Measurements from ENCODE around the gene KCNQ1OT1.

The KCNQ1OT1 gene

DNA sequence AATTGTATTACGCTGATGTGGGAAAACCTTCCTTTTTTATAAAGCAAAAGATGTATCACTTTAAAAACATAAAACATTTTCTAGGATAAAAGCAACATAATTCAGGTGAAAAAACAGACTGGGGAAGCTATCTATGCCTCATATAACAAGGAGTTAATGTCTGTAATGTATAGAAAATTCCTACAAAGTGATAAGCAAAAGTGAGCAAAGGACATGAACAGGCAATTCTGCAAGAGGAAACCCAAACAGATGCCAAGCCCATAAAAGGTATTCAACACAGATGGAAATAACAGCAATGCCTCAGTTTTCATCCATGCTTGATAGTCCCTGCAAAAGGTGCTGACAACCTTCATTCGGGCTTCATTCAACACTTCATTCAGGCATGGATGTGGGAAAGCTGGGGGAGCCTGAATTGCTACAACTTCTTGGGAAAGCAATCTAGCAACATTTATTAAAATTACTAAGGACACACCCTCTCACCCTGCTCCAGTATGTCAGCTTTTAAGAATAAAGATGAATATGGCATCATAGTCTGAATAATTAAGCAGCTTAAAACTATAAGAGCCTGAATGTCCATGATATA lies 39.3 kb downstream of the KCNQ1OT1 start:
- Histone ChIP-seq H3K9me3 (ENCODE audit: control insufficient read depth in 1 of 2, low read length in 2 of 2) (peaks cover 4 to 13% of the 10 kb centered on the region in 2 donors), H3K27ac (ENCODE audit: low read length) (no peak overlapping the region), H3K4me1 (ENCODE audit: control insufficient read depth in 1 of 2, insufficient read depth in 2 of 2, low read length in 2 of 2) (peaks cover 0 to under 1% of the 10 kb centered on the region in 2 donors), H3K4me3 (ENCODE audit: low read depth in 1 of 2, low read length in 2 of 2) (no peak overlapping the region), H3K36me3 (ENCODE audit: control insufficient read depth in 1 of 2, insufficient read depth in 2 of 2, low read length in 2 of 2) (no peaks in the 10 kb centered on the region), H3K27me3 (ENCODE audit: low read depth, low read length) (no peaks in the 10 kb centered on the region)

DNA sequence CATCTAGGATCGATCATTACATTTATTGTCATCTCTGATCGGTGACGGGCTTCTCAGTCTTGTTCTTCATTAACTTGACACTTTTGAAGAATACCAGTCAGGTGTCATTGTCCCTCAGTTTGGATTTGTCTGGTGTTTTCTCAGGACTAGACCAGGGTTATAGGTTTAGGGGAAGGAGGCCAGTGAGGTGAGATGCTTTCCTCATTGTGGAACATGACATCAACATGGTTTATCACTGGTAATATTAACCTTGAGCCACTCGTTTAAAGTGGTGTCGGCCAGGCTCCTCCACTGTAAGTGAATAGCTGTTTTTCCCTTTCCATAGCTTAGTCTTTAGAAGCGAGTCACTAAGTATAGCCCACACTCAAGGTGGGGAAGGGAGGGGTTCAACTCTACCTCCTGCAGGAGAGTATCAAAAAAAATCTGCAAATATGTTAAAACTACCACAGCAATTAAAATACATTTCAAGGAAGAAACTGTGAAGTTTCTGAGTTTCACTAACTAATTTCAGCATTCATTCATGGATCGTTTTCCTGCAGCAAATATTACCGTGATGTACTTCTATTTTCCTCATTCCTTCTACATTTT lies 42.0 kb downstream of the KCNQ1OT1 start:
- H3K27me3 ChIP-seq (ENCODE audit: low read depth, low read length): no peaks in the 10 kb centered on the region
- peaks cover 4 to 15% of the 10 kb centered on the region in 2 donors for H3K9me3 ChIP-seq (ENCODE audit: control insufficient read depth in 1 of 2, low read length in 2 of 2)
- H3K4me1 ChIP-seq (ENCODE audit: control insufficient read depth in 1 of 2, insufficient read depth in 2 of 2, low read length in 2 of 2): no peaks in the 10 kb centered on the region
- no peak overlapping the region for H3K27ac ChIP-seq (ENCODE audit: low read length)
- no peaks in the 10 kb centered on the region for H3K36me3 ChIP-seq (ENCODE audit: control insufficient read depth in 1 of 2, insufficient read depth in 2 of 2, low read length in 2 of 2)
- no peak overlapping the region for H3K4me3 ChIP-seq (ENCODE audit: low read depth in 1 of 2, low read length in 2 of 2)

DNA sequence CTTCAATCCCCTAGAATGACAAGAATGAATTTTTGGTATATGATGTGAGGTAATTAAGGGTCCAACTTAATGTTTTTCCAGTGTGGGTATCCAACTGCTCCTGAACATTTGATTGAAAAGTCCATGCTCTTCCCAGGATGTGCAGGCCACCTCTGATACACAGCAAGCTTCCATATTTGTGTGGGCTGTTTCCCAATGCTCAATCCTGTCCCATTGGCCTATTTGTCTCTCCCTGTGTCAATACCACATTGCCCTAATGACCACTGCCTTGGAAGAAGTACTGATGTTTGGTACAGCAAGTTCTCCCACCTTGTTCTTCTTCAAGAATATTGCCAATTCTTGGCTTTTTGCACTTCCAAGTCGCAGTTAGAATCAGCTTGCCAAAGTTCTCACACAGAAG lies 42.9 kb downstream of the KCNQ1OT1 start:
- Histone ChIP-seq H3K27ac (ENCODE audit: low read length) (no peak overlapping the region), H3K36me3 (ENCODE audit: control insufficient read depth in 1 of 2, insufficient read depth in 2 of 2, low read length in 2 of 2) (no peaks in the 10 kb centered on the region), H3K4me1 (ENCODE audit: control insufficient read depth in 1 of 2, insufficient read depth in 2 of 2, low read length in 2 of 2) (no peaks in the 10 kb centered on the region), H3K27me3 (ENCODE audit: low read depth, low read length) (no peaks in the 10 kb centered on the region), H3K4me3 (ENCODE audit: low read depth in 1 of 2, low read length in 2 of 2) (no peak overlapping the region), H3K9me3 (ENCODE audit: control insufficient read depth in 1 of 2, low read length in 2 of 2) (peaks cover 4 to 15% of the 10 kb centered on the region in 2 donors)

DNA sequence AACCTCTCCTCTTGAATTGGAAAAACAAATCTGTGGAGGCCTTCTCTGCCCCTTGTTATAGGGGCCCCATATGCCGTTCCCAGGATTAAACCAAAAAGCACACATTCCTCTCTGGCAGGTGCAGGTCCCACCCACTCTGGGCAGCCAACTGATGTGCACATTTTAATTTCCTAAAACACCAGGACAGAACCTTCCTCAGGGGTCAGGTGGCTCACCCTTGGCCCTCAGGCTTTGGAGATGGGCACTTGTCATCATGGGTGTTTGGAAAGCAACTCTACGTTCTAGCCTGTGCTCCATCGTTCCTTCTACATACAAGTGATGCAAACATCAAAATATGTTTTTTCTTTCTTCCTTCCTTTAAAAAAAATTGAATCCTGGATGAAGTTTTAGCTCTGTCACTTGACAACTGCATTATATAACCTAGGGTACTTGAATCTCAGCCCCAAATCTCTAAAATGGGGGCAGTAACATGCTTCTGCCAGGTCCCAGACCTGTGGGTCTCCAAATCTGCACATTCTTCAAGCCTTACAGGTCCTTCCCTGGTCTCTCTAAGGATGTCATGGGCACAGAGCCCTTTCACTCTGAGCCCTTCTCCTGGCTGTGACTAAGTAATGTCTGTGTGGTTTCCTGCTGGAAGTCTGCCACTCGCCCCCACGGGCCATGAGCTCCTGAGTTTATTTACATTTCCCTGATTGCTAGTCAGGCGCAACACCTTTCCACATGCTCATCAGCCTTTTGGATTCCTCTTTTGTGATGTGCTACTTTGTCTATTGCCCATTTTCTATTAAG lies 43.8 kb downstream of the KCNQ1OT1 start:
- H3K36me3 ChIP-seq (ENCODE audit: control insufficient read depth in 1 of 2, insufficient read depth in 2 of 2, low read length in 2 of 2): no peaks in the 10 kb centered on the region
- H3K9me3 ChIP-seq (ENCODE audit: control insufficient read depth in 1 of 2, low read length in 2 of 2): peaks cover 4 to 19% of the 10 kb centered on the region in 2 donors
- H3K27me3 ChIP-seq (ENCODE audit: low read depth, low read length): no peaks in the 10 kb centered on the region
- H3K4me3 ChIP-seq (ENCODE audit: low read depth in 1 of 2, low read length in 2 of 2): no peak overlapping the region
- H3K27ac ChIP-seq (ENCODE audit: low read length): no peak overlapping the region
- no peaks in the 10 kb centered on the region for H3K4me1 ChIP-seq (ENCODE audit: control insufficient read depth in 1 of 2, insufficient read depth in 2 of 2, low read length in 2 of 2)

DNA sequence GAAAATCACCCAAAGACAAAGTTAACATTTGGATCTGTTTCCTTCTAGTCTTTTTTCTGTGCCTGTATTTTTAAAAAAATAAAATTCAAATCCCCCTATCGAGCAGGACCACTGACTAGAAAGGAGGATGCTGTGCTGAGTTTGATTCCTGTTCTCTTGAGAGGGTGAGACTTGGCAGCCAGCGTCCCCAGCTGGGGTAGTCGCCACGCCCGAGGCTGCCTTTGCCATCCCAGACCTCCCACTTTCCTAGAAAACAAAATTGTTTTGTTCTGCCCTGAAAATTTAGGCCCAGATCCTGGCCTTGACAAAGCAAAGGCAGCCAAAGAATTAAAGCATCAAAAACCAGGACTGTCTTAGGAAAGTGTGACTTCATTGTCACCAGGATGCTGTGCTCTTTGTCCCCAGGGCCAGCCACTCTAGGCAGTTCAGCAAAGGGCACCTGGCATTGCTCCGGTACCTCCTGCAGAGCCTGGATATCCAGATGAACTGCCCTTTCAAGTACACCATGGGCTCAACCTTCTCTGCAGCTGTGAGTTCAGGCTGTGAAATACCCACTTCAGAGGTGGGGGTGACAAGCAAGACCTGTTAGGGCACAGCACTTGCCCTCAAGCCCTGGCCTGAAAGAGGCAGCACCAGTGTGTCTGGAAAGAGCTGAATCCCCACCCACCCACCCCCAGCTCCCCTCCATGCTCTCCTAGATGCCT lies 44.6 kb downstream of the KCNQ1OT1 start:
- H3K27ac ChIP-seq (ENCODE audit: low read length): no peak overlapping the region
- no peak overlapping the region for H3K4me3 ChIP-seq (ENCODE audit: low read depth in 1 of 2, low read length in 2 of 2)
- no peaks in the 10 kb centered on the region for H3K36me3 ChIP-seq (ENCODE audit: control insufficient read depth in 1 of 2, insufficient read depth in 2 of 2, low read length in 2 of 2)
- H3K27me3 ChIP-seq (ENCODE audit: low read depth, low read length): no peaks in the 10 kb centered on the region
- peaks cover 7 to 13% of the 10 kb centered on the region in 2 donors for H3K9me3 ChIP-seq (ENCODE audit: control insufficient read depth in 1 of 2, low read length in 2 of 2)
- no peaks in the 10 kb centered on the region for H3K4me1 ChIP-seq (ENCODE audit: control insufficient read depth in 1 of 2, insufficient read depth in 2 of 2, low read length in 2 of 2)

DNA sequence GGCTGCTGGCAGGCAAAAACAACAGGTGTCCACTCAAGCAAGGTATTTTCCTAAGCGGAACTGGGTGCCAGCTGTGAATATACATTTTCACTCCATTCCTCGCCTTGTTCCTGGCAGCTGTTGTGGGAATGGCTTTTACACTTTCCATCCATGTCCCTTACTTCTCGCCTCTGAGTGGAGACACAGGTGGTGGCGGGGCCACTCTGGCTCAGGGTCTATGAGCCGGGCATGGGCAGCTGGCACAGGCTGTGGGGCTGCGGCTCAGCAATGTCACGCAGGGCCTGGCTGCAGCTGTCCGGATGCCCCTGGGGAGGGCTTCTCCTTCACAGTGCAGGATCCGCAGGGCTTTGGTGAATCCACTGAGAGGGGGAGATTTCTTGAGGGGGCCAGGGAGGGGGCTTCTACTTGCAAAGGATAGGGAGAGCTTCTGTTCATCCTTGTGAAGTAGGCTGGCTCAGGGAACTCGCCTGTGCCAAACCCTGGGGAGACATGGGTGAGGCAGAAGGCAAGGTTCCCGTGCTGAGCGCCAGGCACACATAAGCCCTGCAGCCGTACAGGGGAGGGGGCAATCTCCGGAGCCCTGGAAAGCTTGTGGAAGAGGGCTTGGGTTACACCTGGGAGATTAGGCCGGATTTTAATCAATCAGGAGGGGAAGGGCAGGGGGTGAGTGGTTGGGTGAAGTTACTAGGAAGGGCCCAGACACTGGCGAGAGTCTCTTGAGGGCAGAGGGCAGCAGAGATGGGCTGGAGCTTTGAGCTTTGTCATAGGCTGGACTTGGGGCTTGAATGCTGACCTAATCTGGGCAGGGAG lies 45.7 kb downstream of the KCNQ1OT1 start:
- H3K9me3 ChIP-seq (ENCODE audit: control insufficient read depth in 1 of 2, low read length in 2 of 2): peaks cover 15 to 20% of the 10 kb centered on the region in 2 donors
- H3K27ac ChIP-seq (ENCODE audit: low read length): no peak overlapping the region

DNA sequence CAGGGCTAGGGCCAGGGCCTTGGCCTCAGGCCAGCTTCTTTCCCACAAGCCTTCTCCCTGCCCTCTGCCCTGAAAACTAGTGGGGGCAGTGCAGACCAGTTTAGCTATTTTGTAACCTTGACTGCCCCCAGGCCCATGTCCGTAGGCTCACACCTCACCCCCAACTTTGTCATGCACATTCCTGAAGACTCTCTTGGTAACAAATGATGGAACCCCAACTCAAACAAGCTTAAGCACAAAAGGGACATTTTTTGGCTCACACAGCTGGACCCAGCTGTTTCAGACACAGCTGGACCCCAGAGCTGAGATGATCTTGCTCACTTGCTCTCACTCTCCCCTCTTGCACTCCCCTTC lies 46.6 kb downstream of the KCNQ1OT1 start:
- peaks cover 15 to 25% of the 10 kb centered on the region in 2 donors for H3K9me3 ChIP-seq (ENCODE audit: control insufficient read depth in 1 of 2, low read length in 2 of 2)
- no peaks in the 10 kb centered on the region for H3K36me3 ChIP-seq (ENCODE audit: control insufficient read depth in 1 of 2, insufficient read depth in 2 of 2, low read length in 2 of 2)
- no peak overlapping the region for H3K27ac ChIP-seq (ENCODE audit: low read length)
- H3K4me1 ChIP-seq (ENCODE audit: control insufficient read depth in 1 of 2, insufficient read depth in 2 of 2, low read length in 2 of 2): no peaks in the 10 kb centered on the region
- H3K4me3 ChIP-seq (ENCODE audit: low read depth in 1 of 2, low read length in 2 of 2): peak overlapping the region in 1 of 2 donors; percentile 42
- no peaks in the 10 kb centered on the region for H3K27me3 ChIP-seq (ENCODE audit: low read depth, low read length)

More for the DNA sequence above, 45.7 kb downstream of the KCNQ1OT1 start:
- Histone ChIP-seq H3K36me3 (ENCODE audit: control insufficient read depth in 1 of 2, insufficient read depth in 2 of 2, low read length in 2 of 2) (no peaks in the 10 kb centered on the region), H3K4me3 (ENCODE audit: low read depth in 1 of 2, low read length in 2 of 2) (no peak overlapping the region), H3K27me3 (ENCODE audit: low read depth, low read length) (no peaks in the 10 kb centered on the region), H3K4me1 (ENCODE audit: control insufficient read depth in 1 of 2, insufficient read depth in 2 of 2, low read length in 2 of 2) (no peaks in the 10 kb centered on the region)

DNA sequence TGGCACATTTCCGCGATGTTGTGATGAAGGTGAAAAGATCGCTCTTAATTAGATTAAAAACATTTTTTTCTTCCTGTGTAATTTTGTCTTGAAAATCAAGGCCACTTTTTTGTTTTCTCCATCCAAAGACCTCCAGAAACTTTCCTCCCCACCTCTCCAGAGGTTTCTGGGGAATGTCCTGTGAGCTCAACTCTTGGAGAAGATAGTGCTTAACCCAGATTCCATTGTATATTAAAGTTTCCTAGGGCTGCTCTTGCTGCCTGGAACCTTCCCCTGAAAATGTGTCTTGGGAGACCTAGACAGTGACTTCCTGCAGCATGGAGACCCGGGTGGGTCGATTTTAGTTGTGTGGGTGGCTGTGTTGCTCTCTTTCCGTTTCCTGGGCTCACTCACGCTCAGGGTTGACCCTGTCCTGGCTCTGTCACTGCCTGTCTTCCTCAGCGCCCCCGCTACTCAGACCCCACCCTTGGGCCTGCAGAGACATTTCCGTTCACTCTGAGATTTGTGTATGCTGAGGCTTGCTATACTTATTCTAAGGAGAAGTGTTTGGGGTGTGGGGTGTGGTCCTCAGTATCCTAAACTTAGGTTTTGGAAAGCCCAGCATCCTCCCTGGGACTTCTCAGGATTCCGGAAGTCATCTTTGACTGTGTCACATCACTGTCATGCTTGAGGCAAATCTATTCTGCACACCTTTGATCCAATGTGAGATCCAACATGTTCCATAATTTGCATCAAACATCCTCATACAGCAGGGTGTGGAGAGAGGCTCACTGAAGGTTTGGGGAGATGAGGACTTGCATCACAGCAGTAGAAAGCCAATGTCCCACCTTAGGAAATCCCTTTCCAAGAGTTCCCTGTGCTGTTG lies 47.2 kb downstream of the KCNQ1OT1 start:
- Histone ChIP-seq H3K27me3 (ENCODE audit: low read depth, low read length) (no peaks in the 10 kb centered on the region), H3K36me3 (ENCODE audit: control insufficient read depth in 1 of 2, insufficient read depth in 2 of 2, low read length in 2 of 2) (no peaks in the 10 kb centered on the region), H3K4me3 (ENCODE audit: low read depth in 1 of 2, low read length in 2 of 2) (peak overlapping the region in 1 of 2 donors; percentile 42), H3K4me1 (ENCODE audit: control insufficient read depth in 1 of 2, insufficient read depth in 2 of 2, low read length in 2 of 2) (no peaks in the 10 kb centered on the region), H3K27ac (ENCODE audit: low read length) (no peak overlapping the region), H3K9me3 (ENCODE audit: control insufficient read depth in 1 of 2, low read length in 2 of 2) (peaks cover 15 to 30% of the 10 kb centered on the region in 2 donors)

DNA sequence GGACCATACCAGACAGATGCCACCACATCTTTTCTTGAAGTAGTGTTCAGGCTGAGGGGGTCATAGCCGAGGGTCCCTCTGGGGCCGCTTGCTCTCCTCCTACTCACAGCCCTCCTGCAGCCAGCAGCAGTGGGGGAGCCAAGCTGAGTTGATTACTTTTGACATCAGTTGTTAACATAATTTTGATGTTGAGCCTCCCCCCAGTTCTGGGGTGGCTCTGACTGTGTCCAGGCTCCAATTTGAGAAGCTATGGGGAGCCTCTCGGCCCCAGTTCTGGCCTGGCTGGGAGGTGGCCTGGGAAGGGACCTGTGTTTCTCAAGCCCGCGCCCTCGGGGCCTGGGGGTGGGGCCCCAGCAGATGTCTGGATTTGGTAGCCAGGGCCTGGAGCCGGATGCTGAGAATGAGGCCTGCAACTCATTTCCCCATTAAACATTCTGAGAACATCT lies 47.9 kb downstream of the KCNQ1OT1 start:
- H3K9me3 ChIP-seq (ENCODE audit: control insufficient read depth in 1 of 2, low read length in 2 of 2): peaks cover 15 to 31% of the 10 kb centered on the region in 2 donors
- H3K27ac ChIP-seq (ENCODE audit: low read length): no peak overlapping the region
- H3K4me3 ChIP-seq (ENCODE audit: low read depth in 1 of 2, low read length in 2 of 2): peak overlapping the region in 1 of 2 donors; percentile 42
- H3K36me3 ChIP-seq (ENCODE audit: control insufficient read depth in 1 of 2, insufficient read depth in 2 of 2, low read length in 2 of 2): no peaks in the 10 kb centered on the region
- H3K4me1 ChIP-seq (ENCODE audit: control insufficient read depth in 1 of 2, insufficient read depth in 2 of 2, low read length in 2 of 2): no peaks in the 10 kb centered on the region
- no peaks in the 10 kb centered on the region for H3K27me3 ChIP-seq (ENCODE audit: low read depth, low read length)

DNA sequence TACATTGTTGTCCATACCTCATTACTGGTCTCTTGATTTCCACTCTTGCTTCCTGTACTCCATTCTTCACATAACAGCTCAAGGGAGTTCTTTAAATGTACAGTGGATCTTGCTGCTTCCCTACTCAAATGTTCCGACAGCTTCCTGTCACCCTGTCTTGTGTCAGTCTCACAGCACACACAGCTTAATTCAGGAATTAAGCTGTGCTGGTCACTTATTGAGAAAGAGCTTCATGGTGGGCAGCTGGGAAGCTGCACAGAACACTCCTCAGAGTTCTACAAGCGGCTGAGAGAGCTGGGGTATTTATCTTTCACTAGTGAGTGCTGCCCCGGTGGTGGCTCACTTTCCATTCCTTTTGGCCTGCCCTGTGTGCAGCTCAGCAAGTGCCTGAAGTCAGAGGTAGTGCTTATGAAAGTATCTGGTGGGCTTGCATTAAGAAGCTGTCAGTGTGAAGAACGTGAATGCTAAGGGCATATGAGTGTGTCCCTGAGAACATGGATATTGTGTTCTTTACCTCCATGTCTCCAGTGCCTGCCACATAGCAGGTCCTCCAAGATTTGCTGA lies 48.7 kb downstream of the KCNQ1OT1 start:
- peak overlapping the region in 1 of 2 donors; percentile 42 for H3K4me3 ChIP-seq (ENCODE audit: low read depth in 1 of 2, low read length in 2 of 2)
- no peak overlapping the region for H3K27ac ChIP-seq (ENCODE audit: low read length)
- no peaks in the 10 kb centered on the region for H3K27me3 ChIP-seq (ENCODE audit: low read depth, low read length)
- H3K9me3 ChIP-seq (ENCODE audit: control insufficient read depth in 1 of 2, low read length in 2 of 2): peaks cover 15 to 38% of the 10 kb centered on the region in 2 donors
- no peaks in the 10 kb centered on the region for H3K36me3 ChIP-seq (ENCODE audit: control insufficient read depth in 1 of 2, insufficient read depth in 2 of 2, low read length in 2 of 2)
- H3K4me1 ChIP-seq (ENCODE audit: control insufficient read depth in 1 of 2, insufficient read depth in 2 of 2, low read length in 2 of 2): no peaks in the 10 kb centered on the region
